NB4 (cell line): ENCODE data around the gene NYNRIN.
"Not testable (repeated sequence)": the region's sequence is repeated elsewhere in the genome, so short reads cannot be mapped to it uniquely, and the experiment has no call there.

Experiments
- MAX ChIP-seq: IDR thresholded peaks from 2 replicates; pipeline ENCODE4 v1.6.1; 2011; ENCODE audit warnings: low read depth, low read length
- POLR2A ChIP-seq: IDR thresholded peaks from 2 replicates; pipeline ENCODE4 v1.6.1; 2011; ENCODE audit warnings: mild to moderate bottlenecking; ENCODE audit not compliant: insufficient read length; ENCODE audit errors: extremely low read depth
- TF ChIP-seq, protein P1 (sequence below): IDR thresholded peaks from one replicate; pipeline ENCODE4 v1.5.1; 2012; ENCODE audit warnings: low read depth, low read length

GRCh38 chr14:24450828-24451227 lies 52.0 kb downstream of the NYNRIN start:
- TF ChIP-seq POLR2A, MAX: not testable (repeated sequence)
- TF ChIP-seq, protein P1, sequence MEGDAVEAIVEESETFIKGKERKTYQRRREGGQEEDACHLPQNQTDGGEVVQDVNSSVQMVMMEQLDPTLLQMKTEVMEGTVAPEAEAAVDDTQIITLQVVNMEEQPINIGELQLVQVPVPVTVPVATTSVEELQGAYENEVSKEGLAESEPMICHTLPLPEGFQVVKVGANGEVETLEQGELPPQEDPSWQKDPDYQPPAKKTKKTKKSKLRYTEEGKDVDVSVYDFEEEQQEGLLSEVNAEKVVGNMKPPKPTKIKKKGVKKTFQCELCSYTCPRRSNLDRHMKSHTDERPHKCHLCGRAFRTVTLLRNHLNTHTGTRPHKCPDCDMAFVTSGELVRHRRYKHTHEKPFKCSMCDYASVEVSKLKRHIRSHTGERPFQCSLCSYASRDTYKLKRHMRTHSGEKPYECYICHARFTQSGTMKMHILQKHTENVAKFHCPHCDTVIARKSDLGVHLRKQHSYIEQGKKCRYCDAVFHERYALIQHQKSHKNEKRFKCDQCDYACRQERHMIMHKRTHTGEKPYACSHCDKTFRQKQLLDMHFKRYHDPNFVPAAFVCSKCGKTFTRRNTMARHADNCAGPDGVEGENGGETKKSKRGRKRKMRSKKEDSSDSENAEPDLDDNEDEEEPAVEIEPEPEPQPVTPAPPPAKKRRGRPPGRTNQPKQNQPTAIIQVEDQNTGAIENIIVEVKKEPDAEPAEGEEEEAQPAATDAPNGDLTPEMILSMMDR: not testable (repeated sequence)
